ENCODE measurements around the gene AIP. TPM values are rescaled to one million over a fixed set of nuclear protein-coding genes. Genes with fewer than 3 reads are reported as not detected.

Gene AIP
- total and polyA plus RNA-seq, 7 donors = 71.2 to 120 (median 103) TPM

- H3K4me1 ChIP-seq = no peaks in the 10 kb centered on the region
- DNase-seq = peak; percentile 15
- TF ChIP-seq, protein P1, sequence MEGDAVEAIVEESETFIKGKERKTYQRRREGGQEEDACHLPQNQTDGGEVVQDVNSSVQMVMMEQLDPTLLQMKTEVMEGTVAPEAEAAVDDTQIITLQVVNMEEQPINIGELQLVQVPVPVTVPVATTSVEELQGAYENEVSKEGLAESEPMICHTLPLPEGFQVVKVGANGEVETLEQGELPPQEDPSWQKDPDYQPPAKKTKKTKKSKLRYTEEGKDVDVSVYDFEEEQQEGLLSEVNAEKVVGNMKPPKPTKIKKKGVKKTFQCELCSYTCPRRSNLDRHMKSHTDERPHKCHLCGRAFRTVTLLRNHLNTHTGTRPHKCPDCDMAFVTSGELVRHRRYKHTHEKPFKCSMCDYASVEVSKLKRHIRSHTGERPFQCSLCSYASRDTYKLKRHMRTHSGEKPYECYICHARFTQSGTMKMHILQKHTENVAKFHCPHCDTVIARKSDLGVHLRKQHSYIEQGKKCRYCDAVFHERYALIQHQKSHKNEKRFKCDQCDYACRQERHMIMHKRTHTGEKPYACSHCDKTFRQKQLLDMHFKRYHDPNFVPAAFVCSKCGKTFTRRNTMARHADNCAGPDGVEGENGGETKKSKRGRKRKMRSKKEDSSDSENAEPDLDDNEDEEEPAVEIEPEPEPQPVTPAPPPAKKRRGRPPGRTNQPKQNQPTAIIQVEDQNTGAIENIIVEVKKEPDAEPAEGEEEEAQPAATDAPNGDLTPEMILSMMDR (IDR thresholded peaks at IDR 0.05) = no peak
- TF ChIP-seq EP300 (IDR thresholded peaks at IDR 0.05) (no peak), POLR2AphosphoS5 (IDR thresholded peaks at IDR 0.05) (no peak), POLR2A (IDR thresholded peaks at IDR 0.05) (no peak)
- no peaks in the 10 kb centered on the region for H3K27me3 ChIP-seq
- intact Hi-C loops (cut with DNase I) = no loop called here
- WGBS, 2 donors = 81% methylated on average over 6 of the region's 6 CpGs
- no peaks in the 10 kb centered on the region for H3K36me3 ChIP-seq
- no peak overlapping the region for H3K27ac ChIP-seq
- peaks cover 0 to under 1% (median 0%) of the 10 kb centered on the region in 4 donors for H3K9me3 ChIP-seq
- no peak overlapping the region for H3K4me3 ChIP-seq
These were observed 55.5 kb downstream of the AIP start for GRCh38 chr11:67538306-67538705.

DNA sequence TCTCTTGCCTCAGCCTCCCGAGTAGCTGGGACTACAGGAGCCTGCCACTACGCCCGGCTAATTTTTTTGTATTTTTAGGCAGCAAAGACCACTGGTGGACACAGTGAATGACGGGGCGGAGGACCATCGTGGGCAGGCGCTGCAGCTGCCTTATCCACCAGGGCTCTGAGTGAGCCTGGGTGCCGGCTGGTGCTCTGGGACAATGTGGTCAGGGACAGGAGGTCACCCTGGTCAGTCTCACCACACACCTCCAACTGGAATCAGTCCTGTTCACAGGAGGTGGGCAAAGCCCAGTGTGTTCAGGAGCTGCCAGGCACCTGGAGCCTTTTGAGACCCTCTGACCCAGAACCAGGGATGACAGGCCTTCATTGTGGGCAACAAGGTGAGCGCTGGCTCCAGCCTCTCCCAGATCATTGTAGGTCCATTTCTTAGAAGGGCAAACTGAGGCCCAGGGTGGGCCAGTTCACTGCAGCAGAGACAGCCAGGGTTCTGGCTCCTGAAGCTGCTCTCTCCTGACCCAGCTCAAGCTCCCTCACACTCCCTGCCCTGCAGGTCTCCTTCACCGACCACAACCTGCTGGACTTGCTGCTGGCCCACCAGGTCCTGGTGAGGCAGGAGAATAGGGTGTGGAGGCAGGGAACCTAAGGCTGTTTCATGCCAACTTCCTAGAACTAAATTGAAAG lies 56.1 kb downstream of the AIP start:
- intact Hi-C loops (cut with DNase I) = no loop called here

DNA sequence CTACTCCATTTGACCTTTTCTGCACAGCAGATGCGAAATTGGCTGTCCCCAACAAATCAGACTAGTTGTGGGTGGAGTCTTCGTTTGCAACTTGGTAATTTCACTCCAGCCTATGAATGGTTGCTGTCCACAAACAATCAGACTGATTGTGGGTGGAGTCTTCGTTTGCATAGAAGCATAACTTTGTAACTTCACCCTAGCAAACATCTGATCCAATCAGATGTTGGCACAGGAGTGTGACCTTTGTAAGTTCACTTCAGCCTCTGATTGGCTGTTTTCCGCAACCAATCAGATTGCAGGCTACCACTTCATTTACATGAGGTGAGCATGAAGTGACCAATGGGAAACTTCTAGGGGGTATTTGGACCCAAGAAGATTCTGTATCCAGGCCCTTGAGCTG lies 56.7 kb downstream of the AIP start:
- TF ChIP-seq, protein P1 (IDR thresholded peaks at IDR 0.05) = no peak
- TF ChIP-seq POLR2A (IDR thresholded peaks at IDR 0.05) (no peak), POLR2AphosphoS5 (IDR thresholded peaks at IDR 0.05) (no peak), EP300 (IDR thresholded peaks at IDR 0.05) (no peak)
- Histone ChIP-seq H3K36me3 (no peaks in the 10 kb centered on the region), H3K27me3 (no peaks in the 10 kb centered on the region), H3K9me3 (no peaks in the 10 kb centered on the region), H3K27ac (no peak overlapping the region), H3K4me3 (no peak overlapping the region), H3K4me1 (no peaks in the 10 kb centered on the region)
- peak; percentile 4 for DNase-seq
- 54 to 80% methylated on average over 4 of the region's 4 CpGs for WGBS, 2 donors
- intact Hi-C loops (cut with DNase I) = no loop called here

More for the DNA sequence above, 56.1 kb downstream of the AIP start:
- Histone ChIP-seq H3K27ac (no peak overlapping the region), H3K9me3 (no peaks in the 10 kb centered on the region), H3K4me3 (no peak overlapping the region), H3K36me3 (no peaks in the 10 kb centered on the region), H3K4me1 (no peaks in the 10 kb centered on the region), H3K27me3 (no peaks in the 10 kb centered on the region)
- peak; percentile 40 for DNase-seq
- TF ChIP-seq EP300 (IDR thresholded peaks at IDR 0.05) = no peak
- TF ChIP-seq POLR2AphosphoS5 (IDR thresholded peaks at IDR 0.05) = no peak
- WGBS, 2 donors = 84 to 92% methylated on average over 10 of the region's 10 CpGs

Small RNA genes lying within 50 kb of the gene (small RNA-seq; reads per million reads assigned to genes)
- 0 reads per million in 3 donors for gene MIR6752

Other genes with a start within 250 kb of the AIP start
- gene GRK2, start 216.6 kb upstream of the AIP start, total RNA-seq = 10 to 100 TPM; 32.1 to 48.2 (median 38.9) TPM
- gene GRK2, start 216.6 kb upstream of the AIP start, polyA plus RNA-seq = 100 to 1,000 TPM in 1 of 3 donors, 10 to 100 TPM in 2; 88.3 to 152 (median 92.0) TPM
- 10 to 100 TPM; 23.9 to 45.7 (median 24.2) TPM for gene ANKRD13D, start 193.7 kb upstream of the AIP start, total RNA-seq
- gene ANKRD13D, start 193.7 kb upstream of the AIP start, polyA plus RNA-seq = 10 to 100 TPM in 2 of 3 donors, 1 to 10 TPM in 1; 9.0 to 42.2 (median 16.8) TPM
- gene SSH3, start 179.5 kb upstream of the AIP start, total RNA-seq = 10 to 100 TPM; 20.0 to 37.7 (median 26.6) TPM
- gene SSH3, start 179.5 kb upstream of the AIP start, polyA plus RNA-seq = 10 to 100 TPM; 15.6 to 39.0 (median 21.3) TPM
- 10 to 100 TPM; 48.5 to 78.9 (median 67.0) TPM for gene POLD4, start 129.5 kb upstream of the AIP start, total RNA-seq
- gene POLD4, start 129.5 kb upstream of the AIP start, polyA plus RNA-seq = 100 to 1,000 TPM; 381 to 748 (median 498) TPM
- gene CLCF1, start 109.4 kb upstream of the AIP start, total RNA-seq = 10 to 100 TPM in 1 of 4 donors, 1 to 10 TPM in 3; 2.9 to 49.8 (median 6.6) TPM
- 1 to 10 TPM in 2 of 3 donors, under 1 TPM in 1; 0.92 to 6.5 (median 2.4) TPM for gene CLCF1, start 109.4 kb upstream of the AIP start, polyA plus RNA-seq
- 10 to 100 TPM; 11.4 to 18.1 (median 16.5) TPM for gene RAD9A, start 91.0 kb upstream of the AIP start, total RNA-seq
- 10 to 100 TPM in 1 of 3 donors, 1 to 10 TPM in 2; 6.5 to 33.9 (median 6.6) TPM for gene RAD9A, start 91.0 kb upstream of the AIP start, polyA plus RNA-seq
- 10 to 100 TPM; 59.5 to 87.0 (median 80.0) TPM for gene PPP1CA, start 81.2 kb upstream of the AIP start, total RNA-seq
- gene PPP1CA, start 81.2 kb upstream of the AIP start, polyA plus RNA-seq = 100 to 1,000 TPM; 228 to 357 (median 235) TPM
- gene TBC1D10C, start 78.9 kb upstream of the AIP start, total RNA-seq = 1 to 10 TPM in 2 of 4 donors, under 1 TPM in 1, not detected in 1; 0.71 to 2.5 (median 1.2) TPM
- gene TBC1D10C, start 78.9 kb upstream of the AIP start, polyA plus RNA-seq = 10 to 100 TPM in 1 of 3 donors, 1 to 10 TPM in 2; 1.6 to 48.2 (median 1.8) TPM
- gene CARNS1, start 67.3 kb upstream of the AIP start, total RNA-seq = under 1 TPM; 0.16 to 0.68 (median 0.46) TPM
- under 1 TPM in 1 of 3 donors, not detected in 2; 0.83 TPM for gene CARNS1, start 67.3 kb upstream of the AIP start, polyA plus RNA-seq
- 10 to 100 TPM; 27.1 to 70.2 (median 35.2) TPM for gene RPS6KB2, start 54.5 kb upstream of the AIP start, total RNA-seq
- gene RPS6KB2, start 54.5 kb upstream of the AIP start, polyA plus RNA-seq = 10 to 100 TPM; 55.9 to 67.9 (median 62.0) TPM
- 1 to 10 TPM in 3 of 4 donors, under 1 TPM in 1; 0.71 to 3.7 (median 2.1) TPM for gene PTPRCAP, start 45.3 kb upstream of the AIP start, total RNA-seq
- gene PTPRCAP, start 45.3 kb upstream of the AIP start, polyA plus RNA-seq = 100 to 1,000 TPM in 1 of 3 donors, 1 to 10 TPM in 2; 2.4 to 129 (median 2.8) TPM
- 10 to 100 TPM; 42.9 to 52.9 (median 46.1) TPM for gene CORO1B, start 39.5 kb upstream of the AIP start, total RNA-seq
- gene CORO1B, start 39.5 kb upstream of the AIP start, polyA plus RNA-seq = 100 to 1,000 TPM; 150 to 190 (median 166) TPM
- gene GPR152, start 30.3 kb upstream of the AIP start, total RNA-seq = not detected
- not detected for gene GPR152, start 30.3 kb upstream of the AIP start, polyA plus RNA-seq
- 1 to 10 TPM in 1 of 4 donors, under 1 TPM in 3; 0.41 to 1.5 (median 0.63) TPM for gene CABP4, start 27.7 kb upstream of the AIP start, total RNA-seq
- gene CABP4, start 27.7 kb upstream of the AIP start, polyA plus RNA-seq = under 1 TPM in 2 of 3 donors, not detected in 1; 0.60 to 0.61 TPM
- 100 to 1,000 TPM in 3 of 4 donors, 10 to 100 TPM in 1; 54.6 to 137 (median 121) TPM for gene TMEM134, start 13.8 kb upstream of the AIP start, total RNA-seq
- gene TMEM134, start 13.8 kb upstream of the AIP start, polyA plus RNA-seq = 10 to 100 TPM; 66.7 to 96.1 (median 69.1) TPM
- 10 to 100 TPM in 1 of 4 donors, 1 to 10 TPM in 3; 3.2 to 16.0 (median 5.6) TPM for gene PITPNM1, start 22.3 kb downstream of the AIP start, total RNA-seq
- gene PITPNM1, start 22.3 kb downstream of the AIP start, polyA plus RNA-seq = 10 to 100 TPM; 16.2 to 69.1 (median 36.1) TPM
- gene CDK2AP2, start 25.1 kb downstream of the AIP start, total RNA-seq = 10 to 100 TPM; 13.3 to 32.9 (median 23.7) TPM
- gene CDK2AP2, start 25.1 kb downstream of the AIP start, polyA plus RNA-seq = 100 to 1,000 TPM in 2 of 3 donors, 10 to 100 TPM in 1; 64.9 to 126 (median 101) TPM
- not detected for gene CABP2, start 40.4 kb downstream of the AIP start, total RNA-seq
- not detected for gene CABP2, start 40.4 kb downstream of the AIP start, polyA plus RNA-seq
- gene GSTP1, start 100.8 kb downstream of the AIP start, total RNA-seq = 100 to 1,000 TPM; 349 to 702 (median 499) TPM
- gene GSTP1, start 100.8 kb downstream of the AIP start, polyA plus RNA-seq = 100 to 1,000 TPM; 451 to 717 (median 599) TPM
- gene NDUFV1, start 123.9 kb downstream of the AIP start, total RNA-seq = 100 to 1,000 TPM; 152 to 286 (median 203) TPM
- 100 to 1,000 TPM; 169 to 268 (median 254) TPM for gene NDUFV1, start 123.9 kb downstream of the AIP start, polyA plus RNA-seq
- 10 to 100 TPM in 1 of 4 donors, 1 to 10 TPM in 3; 3.6 to 10.9 (median 7.0) TPM for gene NUDT8, start 146.9 kb downstream of the AIP start, total RNA-seq
- gene NUDT8, start 146.9 kb downstream of the AIP start, polyA plus RNA-seq = 10 to 100 TPM; 29.6 to 63.1 (median 51.1) TPM
- gene TBX10, start 156.7 kb downstream of the AIP start, total RNA-seq = not detected
- 100 to 1,000 TPM in 1 of 3 donors, 10 to 100 TPM in 2; 15.8 to 109 (median 60.6) TPM for gene TBX10, start 156.7 kb downstream of the AIP start, polyA plus RNA-seq
- gene ACY3, start 167.7 kb downstream of the AIP start, total RNA-seq = not detected
- gene ACY3, start 167.7 kb downstream of the AIP start, polyA plus RNA-seq = 10 to 100 TPM; 12.4 to 16.6 (median 16.2) TPM
- gene ALDH3B2, start 191.6 kb downstream of the AIP start, total RNA-seq = not detected
- gene ALDH3B2, start 191.6 kb downstream of the AIP start, polyA plus RNA-seq = under 1 TPM in 1 of 3 donors, not detected in 2; 0.38 TPM